Mesenchymal stem cell (in vitro differentiated cells and primary cell): ENCODE measurements around the gene AIFM3.

Source experiments
- DNase-seq: peaks from one replicate; pipeline ENCODE4 v3.0.0-alpha.2; 2013
- H2AFZ ChIP-seq: one replicate; pipeline ENCODE4 v1.6.1; 2013; ENCODE audit warnings: low read depth, mild to moderate bottlenecking, control low read depth, inconsistent platforms, low read length, moderate library complexity
- H2AK5ac ChIP-seq: 2 replicates; pipeline ENCODE4 v1.6.1; 2013; ENCODE audit warnings: low read length, moderate library complexity, mild to moderate bottlenecking, inconsistent platforms; ENCODE audit not compliant: severe bottlenecking
- H2BK120ac ChIP-seq: one replicate; pipeline ENCODE4 v1.6.1; 2013; ENCODE audit warnings: low read depth, mild to moderate bottlenecking, inconsistent platforms, low read length, moderate library complexity
- H2BK12ac ChIP-seq, 2 experiments: one replicate each; pipeline ENCODE4 v1.6.1; 2013; ENCODE audit warnings: inconsistent platforms in 2 of 2, low read length in 2 of 2, mild to moderate bottlenecking in 2 of 2, moderate library complexity in 2 of 2, control low read depth in 1 of 2
- H2BK15ac ChIP-seq: one replicate; pipeline ENCODE4 v1.6.1; 2013; ENCODE audit warnings: mild to moderate bottlenecking, low read depth, inconsistent platforms; ENCODE audit not compliant: poor library complexity, severe bottlenecking
- H2BK5ac ChIP-seq: 2 replicates; pipeline ENCODE4 v1.6.1; 2013; ENCODE audit warnings: low read depth, mild to moderate bottlenecking, low read length, control low read depth, inconsistent platforms; ENCODE audit not compliant: poor library complexity, severe bottlenecking
- H3K14ac ChIP-seq, 2 experiments: one replicate each; pipeline ENCODE4 v1.6.1; 2013; ENCODE audit warnings: inconsistent platforms in 2 of 2, low read length in 2 of 2, control low read depth in 1 of 2, mild to moderate bottlenecking in 1 of 2, moderate library complexity in 1 of 2
- H3K18ac ChIP-seq, 2 experiments: one replicate each; pipeline ENCODE4 v1.6.1; 2013; ENCODE audit warnings: inconsistent platforms in 2 of 2, low read length in 2 of 2, control low read depth in 1 of 2, low read depth in 1 of 2, mild to moderate bottlenecking in 1 of 2
- H3K23ac ChIP-seq, 2 experiments: one replicate each; pipeline ENCODE4 v1.6.1; 2013; ENCODE audit warnings: inconsistent platforms in 2 of 2, low read length in 2 of 2, mild to moderate bottlenecking in 2 of 2, moderate library complexity in 2 of 2, control low read depth in 1 of 2
- H3K27ac ChIP-seq: 2 replicates; pipeline ENCODE4 v1.5.1; 2013; ENCODE audit warnings: mild to moderate bottlenecking, moderate library complexity, low read length, control low read depth, inconsistent platforms; ENCODE audit not compliant: poor library complexity, severe bottlenecking
- H3K27me3 ChIP-seq, 2 experiments: 2 replicates each; pipeline versions ENCODE4 v1.6.1 to v1.7.0; 2013; ENCODE audit warnings: low read length in 2 of 2, mild to moderate bottlenecking in 2 of 2, moderate library complexity in 2 of 2, control low read depth in 1 of 2, inconsistent platforms in 1 of 2; ENCODE audit not compliant: control insufficient read depth in 1 of 2, insufficient read depth in 1 of 2
- H3K36me3 ChIP-seq, 2 experiments: 2 replicates each; pipeline versions ENCODE4 v1.6.1 to v1.7.0; 2013; ENCODE audit warnings: low read length in 2 of 2, control low read depth in 1 of 2, inconsistent platforms in 1 of 2, low read depth in 1 of 2, mild to moderate bottlenecking in 1 of 2; ENCODE audit not compliant: insufficient read depth in 2 of 2, control insufficient read depth in 1 of 2
- H3K4ac ChIP-seq, 2 experiments: one replicate each; pipeline ENCODE4 v1.6.1; 2013; ENCODE audit warnings: inconsistent platforms in 2 of 2, low read length in 2 of 2, mild to moderate bottlenecking in 2 of 2, moderate library complexity in 2 of 2, control low read depth in 1 of 2, low read depth in 1 of 2
- H3K4me1 ChIP-seq: 2 replicates; pipeline ENCODE4 v1.6.1; 2013; ENCODE audit warnings: low read depth, low read length, control low read depth; ENCODE audit not compliant: control insufficient read depth, insufficient read depth
- H3K4me2 ChIP-seq: 2 replicates; pipeline ENCODE4 v1.6.1; 2013; ENCODE audit warnings: low read length, mild to moderate bottlenecking, inconsistent platforms; ENCODE audit not compliant: poor library complexity, severe bottlenecking
- H3K4me3 ChIP-seq, 2 experiments: 2 replicates each; pipeline versions ENCODE4 v1.5.1 to v1.7.0; 2013; ENCODE audit warnings: low read length in 2 of 2, mild to moderate bottlenecking in 2 of 2, control low read depth in 1 of 2, low read depth in 1 of 2; ENCODE audit not compliant: insufficient read depth in 1 of 2
- H3K79me1 ChIP-seq: replicated peaks from 2 replicates; pipeline ENCODE4 v1.6.1; 2013; ENCODE audit warnings: mild to moderate bottlenecking, control low read depth, low read length, inconsistent platforms; ENCODE audit not compliant: poor library complexity, severe bottlenecking
- H3K9ac ChIP-seq: 2 replicates; pipeline ENCODE4 v1.7.0; 2013; ENCODE audit warnings: mild to moderate bottlenecking, low read length, moderate library complexity
- H3K9me3 ChIP-seq: 2 replicates; pipeline ENCODE4 v1.7.0; 2013; ENCODE audit warnings: mild to moderate bottlenecking, low read length; ENCODE audit not compliant: control insufficient read depth
- H4K8ac ChIP-seq: one replicate; pipeline ENCODE4 v1.6.1; 2013; ENCODE audit warnings: inconsistent platforms, mild to moderate bottlenecking, low read length, moderate library complexity
- H4K91ac ChIP-seq: one replicate; pipeline ENCODE4 v1.6.1; 2013; ENCODE audit warnings: mild to moderate bottlenecking, low read length, inconsistent platforms
- WGBS: methylation state at CpG from one replicate; pipeline ENCODE4 v1.1.7; 2013; ENCODE audit warnings: mixed read lengths; 5-methylcytosine and 5-hydroxymethylcytosine counted together

The AIFM3 gene

DNA sequence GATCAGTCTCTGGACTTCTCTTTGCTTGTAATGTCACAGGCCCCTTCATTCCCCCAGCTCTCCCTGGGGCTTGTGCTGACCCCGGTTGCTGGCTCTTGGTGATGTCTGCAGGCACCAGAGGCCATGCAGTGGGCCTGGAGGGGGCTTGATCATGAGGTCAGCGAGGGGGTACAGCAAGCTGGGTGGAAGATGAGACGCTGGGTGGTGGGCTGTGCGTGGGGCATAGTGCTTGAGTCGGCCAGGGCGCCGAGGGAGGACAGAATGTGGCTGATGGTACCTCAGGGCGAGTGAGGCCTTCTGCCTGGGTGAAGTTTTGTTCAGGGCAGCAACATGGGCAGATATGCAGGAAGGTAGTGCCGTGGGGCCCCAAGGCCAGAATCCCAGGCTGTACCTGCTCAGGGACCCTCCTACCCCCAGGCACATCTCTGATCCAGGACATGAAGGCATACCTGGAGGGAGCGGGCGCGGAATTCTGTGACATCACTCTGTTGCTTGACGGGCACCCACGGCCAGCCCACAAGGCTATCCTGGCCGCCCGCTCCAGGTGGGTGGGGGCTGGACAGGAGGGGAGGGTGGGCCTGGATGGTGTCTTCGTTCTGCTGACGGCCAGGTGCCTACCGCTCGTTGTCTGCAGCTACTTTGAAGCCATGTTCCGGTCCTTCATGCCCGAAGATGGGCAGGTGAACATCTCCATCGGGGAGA is 28.4 kb downstream of the AIFM3 start:
- H3K4me1 ChIP-seq, result peaks cover 15% of the 10 kb centered on the region
- H3K36me3 ChIP-seq, result peaks cover 86 to 100% of the 10 kb centered on the region in 2 experiments
- H3K4me2 ChIP-seq, result no peak overlapping the region
- no peak overlapping the region for H2BK120ac ChIP-seq
- no peak overlapping the region for H3K4ac ChIP-seq
- no peaks in the 10 kb centered on the region for H3K9me3 ChIP-seq
- no peak overlapping the region for H2BK12ac ChIP-seq
- H3K9ac ChIP-seq, result no peak overlapping the region
- no peak for DNase-seq
- no peak overlapping the region for H3K14ac ChIP-seq
- H3K23ac ChIP-seq, result no peak overlapping the region
- no peaks in the 10 kb centered on the region for H3K27me3 ChIP-seq
- no peak overlapping the region for H2BK5ac ChIP-seq
- no peak overlapping the region for H3K18ac ChIP-seq
- no peak overlapping the region for H2AK5ac ChIP-seq
- H4K8ac ChIP-seq, result no peak overlapping the region
- no peak overlapping the region for H4K91ac ChIP-seq
- H3K4me3 ChIP-seq, result no peak overlapping the region
- no peak overlapping the region for H2BK15ac ChIP-seq
- H3K79me1 ChIP-seq, result peaks cover 29% of the 10 kb centered on the region
- H2AFZ ChIP-seq, result no peak overlapping the region
- 92% methylated on average over 23 of the region's 23 CpGs for WGBS
- no peak overlapping the region for H3K27ac ChIP-seq

DNA sequence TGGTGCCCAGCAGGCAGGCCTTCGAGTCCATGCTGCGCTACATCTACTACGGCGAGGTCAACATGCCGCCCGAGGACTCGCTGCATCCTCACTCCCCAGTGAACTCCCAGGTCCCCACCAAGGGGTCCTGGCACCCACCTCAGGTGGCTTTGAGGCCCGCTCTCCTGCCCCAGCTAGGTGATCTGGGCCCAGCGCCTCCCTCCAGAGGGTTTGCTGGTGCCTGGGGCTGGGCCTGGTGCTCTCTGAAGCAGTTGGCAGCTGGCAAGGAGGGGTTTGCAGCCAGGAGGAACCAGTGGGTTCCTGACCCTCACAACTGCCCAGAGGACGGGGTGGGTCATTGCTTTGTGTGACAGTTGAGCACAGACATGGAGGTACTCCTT is 29.0 kb downstream of the AIFM3 start:
- no peak overlapping the region for H2AFZ ChIP-seq
- H4K91ac ChIP-seq, result no peak overlapping the region
- H3K18ac ChIP-seq, result no peak overlapping the region
- H2BK12ac ChIP-seq, result no peak overlapping the region
- H3K27me3 ChIP-seq, result no peaks in the 10 kb centered on the region
- H2BK120ac ChIP-seq, result no peak overlapping the region
- 98% methylated on average over 10 of the region's 10 CpGs for WGBS
- no peak overlapping the region for H2BK5ac ChIP-seq
- DNase-seq, result no peak
- H3K9ac ChIP-seq, result no peak overlapping the region
- no peak overlapping the region for H3K23ac ChIP-seq
- no peak overlapping the region for H2BK15ac ChIP-seq
- no peak overlapping the region for H3K4ac ChIP-seq
- peaks cover 34% of the 10 kb centered on the region for H3K79me1 ChIP-seq
- H3K9me3 ChIP-seq, result no peaks in the 10 kb centered on the region
- no peak overlapping the region for H3K27ac ChIP-seq
- H4K8ac ChIP-seq, result no peak overlapping the region
- H3K4me2 ChIP-seq, result no peak overlapping the region
- H3K4me1 ChIP-seq, result peaks cover 20% of the 10 kb centered on the region
- H3K36me3 ChIP-seq, result peaks cover 80 to 97% of the 10 kb centered on the region in 2 experiments
- no peak overlapping the region for H3K4me3 ChIP-seq
- no peak overlapping the region for H3K14ac ChIP-seq
- no peak overlapping the region for H2AK5ac ChIP-seq

DNA sequence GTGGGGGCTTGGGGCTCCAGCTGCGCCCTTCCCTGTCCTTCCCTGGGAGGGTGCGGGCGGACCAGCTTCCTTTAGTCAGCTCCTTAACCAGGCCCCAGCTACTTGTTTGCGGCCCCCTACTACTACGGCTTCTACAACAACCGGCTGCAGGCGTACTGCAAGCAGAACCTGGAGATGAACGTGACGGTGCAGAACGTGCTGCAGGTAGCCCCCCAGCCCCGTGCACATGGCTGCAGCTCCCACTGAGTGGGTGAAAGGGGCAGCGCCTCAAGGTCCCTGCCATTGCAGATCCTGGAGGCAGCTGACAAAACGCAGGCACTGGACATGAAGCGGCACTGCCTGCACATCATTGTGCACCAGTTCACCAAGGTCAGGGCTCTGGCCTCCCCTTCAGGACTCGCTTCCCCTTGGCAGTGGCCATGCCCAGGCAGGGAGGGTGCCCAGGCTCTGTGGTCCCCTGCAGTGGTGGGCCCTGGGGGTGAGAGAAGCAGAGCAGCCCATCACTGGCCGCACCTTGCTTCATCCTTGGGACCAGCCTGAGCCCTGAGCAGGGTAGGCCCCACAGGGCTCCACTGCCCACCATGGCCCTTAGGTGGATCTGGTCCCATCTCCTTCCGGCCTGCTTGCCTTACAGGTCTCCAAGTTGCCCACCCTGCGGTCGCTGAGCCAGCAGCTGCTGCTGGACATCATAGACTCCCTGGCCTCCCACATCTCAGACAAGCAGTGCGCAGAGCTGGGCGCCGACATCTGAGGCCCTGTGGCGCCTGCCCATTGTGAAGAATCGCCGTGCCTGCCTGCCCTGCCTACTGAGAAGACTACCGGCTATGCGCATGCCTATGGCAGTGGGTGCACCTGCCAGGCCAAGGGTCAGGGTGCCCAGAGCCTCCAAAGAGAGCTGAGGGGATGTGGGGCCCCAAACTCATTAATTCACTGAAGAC is 29.8 kb downstream of the AIFM3 start:
- Histone ChIP-seq H3K4me1 (peaks cover 24% of the 10 kb centered on the region), H2AFZ (no peak overlapping the region), H3K27ac (no peak overlapping the region), H3K18ac (no peak overlapping the region), H2BK120ac (no peak overlapping the region), H3K27me3 (no peaks in the 10 kb centered on the region), H4K8ac (no peak overlapping the region), H3K23ac (no peak overlapping the region), H2BK5ac (no peak overlapping the region), H4K91ac (no peak overlapping the region), H2BK12ac (no peak overlapping the region), H2BK15ac (no peak overlapping the region), H3K14ac (no peak overlapping the region), H3K4me2 (no peak overlapping the region), H3K9ac (no peak overlapping the region), H2AK5ac (no peak overlapping the region), H3K4me3 (no peak overlapping the region), H3K36me3 (peaks cover 75 to 89% of the 10 kb centered on the region in 2 experiments), H3K4ac (no peak overlapping the region), H3K79me1 (peaks cover 31% of the 10 kb centered on the region), H3K9me3 (no peaks in the 10 kb centered on the region)
- DNase-seq, result no peak
- 97% methylated on average over 27 of the region's 27 CpGs for WGBS

DNA sequence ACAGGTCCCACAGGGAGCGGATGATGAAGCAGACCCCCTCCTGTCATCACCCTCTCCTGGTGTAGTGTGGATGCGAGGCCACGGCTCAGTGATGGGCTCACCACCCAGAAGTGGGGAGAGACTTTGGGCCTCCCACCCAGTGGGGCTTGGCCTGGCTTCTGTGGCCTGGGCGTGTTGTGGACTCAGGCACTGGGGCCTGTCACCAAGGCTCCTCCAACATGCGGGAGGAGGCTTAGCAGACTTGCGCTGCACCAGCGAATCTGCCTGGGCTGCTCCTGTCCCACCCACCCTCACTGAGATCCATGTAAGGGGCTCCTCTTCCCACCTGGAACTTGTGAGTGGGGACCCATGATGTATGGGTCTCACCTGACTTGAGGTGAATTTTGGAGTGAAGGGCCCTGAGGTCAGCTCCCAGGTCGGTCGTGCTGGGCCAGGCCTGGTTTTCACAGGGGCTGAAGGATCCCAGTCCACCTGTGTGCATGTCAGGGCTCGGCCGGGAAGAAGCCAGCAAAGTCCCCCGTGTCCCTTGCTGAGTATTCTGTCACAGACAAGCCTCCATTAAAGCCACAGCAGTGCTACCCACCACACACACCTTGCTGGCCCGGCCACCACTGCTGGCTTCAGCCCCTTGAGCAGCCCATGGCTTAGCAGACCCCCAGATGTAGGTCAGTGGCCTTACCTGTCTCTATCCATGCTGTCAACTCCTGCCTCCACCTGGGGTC is 30.6 kb downstream of the AIFM3 start:
- no peak overlapping the region for H2BK120ac ChIP-seq
- 92% methylated on average over 12 of the region's 13 CpGs for WGBS
- H2AK5ac ChIP-seq, result no peak overlapping the region
- no peaks in the 10 kb centered on the region for H3K27me3 ChIP-seq
- no peak overlapping the region for H2BK15ac ChIP-seq
- H3K4me3 ChIP-seq, result no peak overlapping the region
- no peak overlapping the region for H4K91ac ChIP-seq
- H3K23ac ChIP-seq, result no peak overlapping the region
- no peak overlapping the region for H3K18ac ChIP-seq
- no peak overlapping the region for H3K27ac ChIP-seq
- no peak overlapping the region for H2BK12ac ChIP-seq
- H3K4me2 ChIP-seq, result no peak overlapping the region
- no peak overlapping the region for H3K9ac ChIP-seq
- no peak overlapping the region for H4K8ac ChIP-seq
- no peak overlapping the region for H2AFZ ChIP-seq
- H3K4me1 ChIP-seq, result peaks cover 25% of the 10 kb centered on the region
- H2BK5ac ChIP-seq, result no peak overlapping the region
- peaks cover 31% of the 10 kb centered on the region for H3K79me1 ChIP-seq
- peaks cover 66 to 80% of the 10 kb centered on the region in 2 experiments for H3K36me3 ChIP-seq
- no peak for DNase-seq
- no peak overlapping the region for H3K4ac ChIP-seq
- H3K14ac ChIP-seq, result no peak overlapping the region
- H3K9me3 ChIP-seq, result no peaks in the 10 kb centered on the region
